Endodermal cell (in vitro differentiated cells): ENCODE results near the gene LCP1. TPM values are rescaled to one million over a fixed set of nuclear protein-coding genes. Genes with fewer than 3 reads are reported as not detected.
"Not testable (repeated sequence)": the region's sequence is repeated elsewhere in the genome, so short reads cannot be mapped to it uniquely, and the experiment has no call there.

Experiments used
- DNase-seq: peaks from one replicate; pipeline ENCODE4 v3.0.0-alpha.2; 2017
- H3K27ac ChIP-seq: 2 replicates; pipeline ENCODE4 v1.5.1; 2013; ENCODE audit warnings: mild to moderate bottlenecking, low read depth, low read length, moderate library complexity
- H3K27me3 ChIP-seq: 2 replicates; pipeline ENCODE4 v1.6.1; 2013; ENCODE audit warnings: mild to moderate bottlenecking, low read length, moderate library complexity; ENCODE audit not compliant: insufficient read depth, control insufficient read depth, poor library complexity, severe bottlenecking
- H3K36me3 ChIP-seq: 2 replicates; pipeline ENCODE4 v1.7.0; 2013; ENCODE audit warnings: mild to moderate bottlenecking, low read length, moderate library complexity; ENCODE audit not compliant: control insufficient read depth, insufficient read depth
- H3K4me1 ChIP-seq: one replicate; pipeline ENCODE4 v1.7.0; 2013; ENCODE audit warnings: low read length; ENCODE audit not compliant: control insufficient read depth, insufficient read depth
- H3K4me3 ChIP-seq: 2 replicates; pipeline ENCODE4 v1.5.1; 2013; ENCODE audit warnings: mild to moderate bottlenecking, low read length, moderate library complexity
- H3K9ac ChIP-seq: 2 replicates; pipeline ENCODE4 v1.6.1; 2013; ENCODE audit warnings: mild to moderate bottlenecking, low read length, moderate library complexity; ENCODE audit not compliant: poor library complexity, severe bottlenecking; ENCODE audit errors: extremely low read depth
- H3K9me3 ChIP-seq: 2 replicates; pipeline ENCODE4 v1.6.1; 2013; ENCODE audit warnings: mild to moderate bottlenecking, low read length, moderate library complexity; ENCODE audit not compliant: control insufficient read depth
- H3K27ac Mint-ChIP-seq: 2 replicates; pipeline ENCODE4 v1.8.0; 2020; ENCODE audit warnings: mixed read lengths
- H3K27me3 Mint-ChIP-seq: 2 replicates; pipeline ENCODE4 v1.8.0; 2021; ENCODE audit warnings: mild to moderate bottlenecking, mixed read lengths; ENCODE audit not compliant: insufficient read depth
- H3K36me3 Mint-ChIP-seq: 2 replicates; pipeline ENCODE4 v1.8.0; 2020; ENCODE audit warnings: low read depth, mixed read lengths
- H3K4me1 Mint-ChIP-seq: 2 replicates; pipeline ENCODE4 v1.8.0; 2020; ENCODE audit warnings: mixed read lengths
- H3K4me3 Mint-ChIP-seq: 2 replicates; pipeline ENCODE4 v1.8.0; 2020; ENCODE audit warnings: mild to moderate bottlenecking, moderate library complexity, mixed read lengths
- H3K9me3 Mint-ChIP-seq: 2 replicates; pipeline ENCODE4 v1.8.0; 2020; ENCODE audit warnings: mild to moderate bottlenecking, mixed read lengths
- WGBS, 2 experiments: methylation state at CpG; one replicate each; pipeline versions ENCODE4 v1.1.5 to v1.1.7; 2013; ENCODE audit warnings: missing lambda C conversion rate in 2 of 2, mixed read lengths in 1 of 2; ENCODE audit not compliant: insufficient coverage in 1 of 2, insufficient read length in 1 of 2; 5-methylcytosine and 5-hydroxymethylcytosine counted together
- total RNA-seq, 2 donors: library from RNA; stranded (reverse); fragmentation: NEBNext Ultra II Directional in 1 of 2; extraction: Animal tissue kit (Norgen Biotek cat#: 25700) in 1 of 2; gene quantifications; 2 replicates in 1 of 2; 3 replicates in 1 of 2; pipeline ENCODE4 v1.2.1, GENCODE V29; 2021
- TF ChIP-seq, protein P1 (sequence below): fragments of 200-600 bp; sonication (generic); conservative IDR thresholded peaks from 2 replicates; pipeline ENCODE4 v1.5.0; 2021; ENCODE audit warnings: antibody characterized with exemption, mild to moderate bottlenecking

LCP1 gene
- total RNA-seq, 2 donors from 2014 or later, result 3.0 to 16.8 TPM

DNA sequence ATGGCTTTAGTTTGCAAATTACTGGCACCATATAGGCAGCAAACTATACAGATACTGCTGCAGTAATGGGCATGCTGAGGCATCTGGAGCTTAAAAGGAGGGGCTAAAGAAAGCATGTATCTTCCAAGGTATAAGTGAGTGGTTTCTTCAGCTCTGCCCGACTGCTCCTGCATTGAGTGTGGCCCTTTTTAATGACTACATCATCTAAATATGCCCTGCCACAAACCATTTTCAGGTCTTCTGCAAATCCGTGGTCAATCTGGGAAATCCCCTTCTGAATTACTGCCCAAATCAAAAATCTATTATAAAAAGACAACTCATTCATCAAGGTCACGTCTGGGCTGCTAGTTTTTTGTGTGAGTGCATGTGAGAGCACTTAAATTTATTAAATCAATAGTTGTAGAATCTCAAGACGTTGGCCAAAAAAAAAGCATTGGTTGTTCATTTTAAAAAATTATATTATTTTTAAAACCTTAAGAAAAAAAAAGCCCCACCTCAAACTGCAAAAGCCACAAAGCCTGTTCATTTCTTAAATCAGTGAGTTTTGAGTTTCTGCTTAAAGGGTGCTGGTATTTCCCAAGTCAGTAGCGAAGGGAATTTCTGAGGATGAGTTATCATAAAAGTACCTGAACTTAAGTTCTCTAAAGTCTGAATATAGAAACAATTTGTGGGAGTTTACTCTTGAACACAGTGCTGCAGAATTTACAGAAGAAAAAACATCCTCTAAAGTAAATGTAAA, 16.3 kb downstream of the LCP1 start:
- Histone ChIP-seq H3K9me3 (peaks cover 7% of the 10 kb centered on the region), H3K27ac (no peak overlapping the region), H3K4me3 (no peak overlapping the region), H3K36me3 (no peaks in the 10 kb centered on the region), H3K27me3 (no peaks in the 10 kb centered on the region), H3K9ac (no peak overlapping the region), H3K4me1 (peaks cover 2% of the 10 kb centered on the region)
- WGBS, 2 experiments, result 88 to 100% methylated on average over 3 to 4 of the region's 5 CpGs
- H3K36me3 Mint-ChIP-seq, result no peaks in the 10 kb centered on the region
- H3K27me3 Mint-ChIP-seq, result peaks cover 7% of the 10 kb centered on the region
- no peak for DNase-seq
- no peak overlapping the region for H3K4me3 Mint-ChIP-seq
- peaks cover 10% of the 10 kb centered on the region for H3K9me3 Mint-ChIP-seq
- TF ChIP-seq, protein P1, sequence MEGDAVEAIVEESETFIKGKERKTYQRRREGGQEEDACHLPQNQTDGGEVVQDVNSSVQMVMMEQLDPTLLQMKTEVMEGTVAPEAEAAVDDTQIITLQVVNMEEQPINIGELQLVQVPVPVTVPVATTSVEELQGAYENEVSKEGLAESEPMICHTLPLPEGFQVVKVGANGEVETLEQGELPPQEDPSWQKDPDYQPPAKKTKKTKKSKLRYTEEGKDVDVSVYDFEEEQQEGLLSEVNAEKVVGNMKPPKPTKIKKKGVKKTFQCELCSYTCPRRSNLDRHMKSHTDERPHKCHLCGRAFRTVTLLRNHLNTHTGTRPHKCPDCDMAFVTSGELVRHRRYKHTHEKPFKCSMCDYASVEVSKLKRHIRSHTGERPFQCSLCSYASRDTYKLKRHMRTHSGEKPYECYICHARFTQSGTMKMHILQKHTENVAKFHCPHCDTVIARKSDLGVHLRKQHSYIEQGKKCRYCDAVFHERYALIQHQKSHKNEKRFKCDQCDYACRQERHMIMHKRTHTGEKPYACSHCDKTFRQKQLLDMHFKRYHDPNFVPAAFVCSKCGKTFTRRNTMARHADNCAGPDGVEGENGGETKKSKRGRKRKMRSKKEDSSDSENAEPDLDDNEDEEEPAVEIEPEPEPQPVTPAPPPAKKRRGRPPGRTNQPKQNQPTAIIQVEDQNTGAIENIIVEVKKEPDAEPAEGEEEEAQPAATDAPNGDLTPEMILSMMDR, result no peak
- peaks cover 6% of the 10 kb centered on the region for H3K4me1 Mint-ChIP-seq
- no peak overlapping the region for H3K27ac Mint-ChIP-seq

DNA sequence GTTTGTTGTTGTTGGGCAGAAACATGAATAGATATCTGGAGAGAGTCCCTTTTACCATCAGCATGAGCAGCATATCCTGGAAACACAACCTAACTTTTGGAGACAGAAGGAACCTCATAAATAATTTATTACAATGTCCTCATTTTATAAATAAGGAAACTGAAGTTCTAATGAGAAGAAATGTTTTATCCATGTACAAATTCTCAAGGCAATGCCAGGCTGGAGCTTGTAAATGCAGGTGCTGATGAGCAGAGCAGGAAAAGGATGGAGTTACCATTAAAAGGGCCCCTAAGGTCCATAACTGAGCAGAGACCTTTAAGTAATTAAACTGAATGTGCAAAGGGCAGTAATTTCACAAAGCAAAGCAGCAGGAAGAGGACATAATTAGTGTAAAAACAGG, 17.3 kb downstream of the LCP1 start:
- Histone ChIP-seq H3K9me3 (peaks cover 12% of the 10 kb centered on the region), H3K4me1 (no peaks in the 10 kb centered on the region), H3K36me3 (no peaks in the 10 kb centered on the region), H3K27me3 (no peaks in the 10 kb centered on the region), H3K4me3 (no peak overlapping the region), H3K9ac (no peak overlapping the region), H3K27ac (no peak overlapping the region)
- Mint-ChIP-seq H3K4me3 (no peak overlapping the region), H3K27ac (no peak overlapping the region), H3K4me1 (peaks cover 1% of the 10 kb centered on the region), H3K9me3 (peaks cover 13% of the 10 kb centered on the region), H3K27me3 (peaks cover 5% of the 10 kb centered on the region), H3K36me3 (no peaks in the 10 kb centered on the region)
- DNase-seq, result no peak
- TF ChIP-seq, protein P1, result no peak

DNA sequence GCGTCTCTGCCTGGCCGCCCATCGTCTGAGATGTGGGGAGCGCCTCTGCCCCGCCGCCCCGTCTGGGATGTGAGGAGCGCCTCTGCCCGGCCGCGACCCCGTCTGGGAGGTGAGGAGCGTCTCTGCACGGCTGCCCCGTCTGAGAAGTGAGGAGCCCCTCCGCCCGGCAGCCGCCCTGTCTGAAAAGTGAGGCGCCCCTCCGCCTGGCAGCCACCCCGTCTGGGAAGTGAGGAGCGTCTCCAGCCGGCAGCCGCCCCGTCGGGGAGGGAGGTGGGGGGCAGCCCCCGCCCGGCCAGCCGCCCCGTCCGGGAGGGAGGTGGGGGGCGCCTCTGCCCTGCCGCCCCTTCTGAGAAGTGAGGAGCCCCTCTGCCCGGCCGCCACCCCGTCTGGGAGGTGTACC, 19.2 kb downstream of the LCP1 start:
- H3K9me3 Mint-ChIP-seq, result peaks cover 13% of the 10 kb centered on the region
- H3K9me3 ChIP-seq, result peaks cover 12% of the 10 kb centered on the region
- H3K27me3 Mint-ChIP-seq, H3K9ac ChIP-seq, H3K4me3 Mint-ChIP-seq, H3K27ac Mint-ChIP-seq, DNase-seq, H3K27ac ChIP-seq, H3K36me3 Mint-ChIP-seq, H3K4me3 ChIP-seq, H3K27me3 ChIP-seq, H3K4me1 Mint-ChIP-seq, H3K36me3 ChIP-seq, H3K4me1 ChIP-seq: not testable (repeated sequence)
- 95 to 100% methylated on average over 5 to 36 of the region's 36 CpGs for WGBS, 2 experiments
